OCI-LY1 (cell line): ENCODE results near the gene MRE11.

ENCODE experiments used
- CTCF ChIP-seq: fragments of 200-600 bp; sonication (generic), shearing (Covaris generic); IDR thresholded peaks from 2 replicates; pipeline ENCODE4 v1.5.1; 2017; ENCODE audit warnings: mild to moderate bottlenecking, antibody characterized with exemption, low read length, moderate library complexity, mixed read lengths
- EZH2 ChIP-seq: fragments of 200-600 bp; sonication (generic), shearing (Covaris generic); IDR thresholded peaks from 2 replicates; pipeline ENCODE4 v1.8.0; 2017; ENCODE audit warnings: borderline replicate concordance, mixed run types, mild to moderate bottlenecking, antibody characterized with exemption, low read length, moderate library complexity, mixed read lengths

- TF ChIP-seq CTCF (no peak), EZH2 (no peak)
Measured at GRCh38 chr11:94402355-94402754, 91.3 kb downstream of the MRE11 start.
